NOMO-1 treated with DMSO at 0.1 percent for 48 hours (cell line): ENCODE measurements around the gene MYOZ3.

Source experiments
- DNase-seq: peaks from one replicate; lab custom pipeline; 2025; ENCODE audit not compliant: unreplicated experiment; lab: John Stamatoyannopoulos, UW

Gene MYOZ3

GRCh38 chr5:150700246-150700593 lies 39.2 kb downstream of the MYOZ3 start:
- DNase-seq, result no peak

- DNase-seq, result peak; percentile 84
Measured at GRCh38 chr5:150700594-150701377, 39.7 kb downstream of the MYOZ3 start, which contains the start of gene RBM22. RBM22 (minus strand) TSS chr5:150701062; CDS start chr5:150700985, 77 bp downstream.

- peak; percentile 60 for DNase-seq
Measured at GRCh38 chr5:150703762-150704161, 42.7 kb downstream of the MYOZ3 start.

DNA sequence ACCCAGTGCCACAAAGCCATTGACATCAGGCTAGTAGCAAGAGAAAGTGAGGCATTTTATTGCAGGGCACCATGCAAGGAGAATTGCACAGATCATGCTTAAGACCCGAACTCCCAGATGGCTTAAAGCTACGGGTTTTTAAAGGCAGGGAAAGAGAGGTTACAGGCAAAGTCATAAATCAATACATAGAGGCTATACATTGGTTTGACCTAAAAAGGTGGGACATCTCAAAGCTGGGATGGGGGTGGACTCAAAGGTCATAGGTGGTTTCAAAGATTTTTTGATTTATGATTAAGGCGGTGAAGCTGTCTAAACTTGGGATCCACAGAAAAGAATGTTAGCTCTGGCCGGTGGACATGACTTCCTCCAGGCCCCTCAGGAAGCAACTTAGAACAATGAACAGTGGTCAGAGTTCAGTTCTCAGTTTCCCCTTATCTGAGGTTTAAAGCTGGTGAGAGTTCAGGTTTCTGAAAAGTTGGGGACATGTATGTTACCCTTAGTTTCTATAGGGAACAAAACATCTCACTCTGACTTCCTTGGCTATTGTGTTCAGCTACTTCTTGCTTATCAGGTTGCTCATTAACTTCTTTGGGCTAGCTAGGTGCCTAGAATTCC lies 45.8 kb downstream of the MYOZ3 start:
- no peak for DNase-seq

DNA sequence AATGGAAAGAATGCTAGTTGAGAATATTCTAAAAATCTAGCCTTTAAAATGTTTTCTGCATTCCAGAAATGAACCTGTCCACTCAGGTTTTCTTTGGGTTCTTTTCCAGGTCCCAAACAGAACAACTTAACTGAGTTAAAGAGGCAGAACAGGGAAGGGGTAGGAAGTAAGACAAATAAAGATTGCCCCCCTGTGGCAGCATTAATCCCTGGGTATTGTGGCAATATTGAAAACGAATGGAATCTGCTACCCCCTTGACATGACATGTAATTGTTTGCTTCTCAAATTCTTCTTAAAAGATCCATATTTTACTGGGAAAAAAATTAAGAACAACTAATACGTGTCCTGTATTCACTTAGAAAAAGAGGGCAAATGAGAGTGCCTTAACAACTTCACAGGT lies 49.1 kb downstream of the MYOZ3 start:
- DNase-seq, result no peak

GRCh38 chr5:150723845-150724244 lies 62.8 kb downstream of the MYOZ3 start:
- DNase-seq, result no peak
